HG03457 (cell line): ENCODE data around the gene OSGIN1.

Experiments used
- ATAC-seq: cut with Tn5 transposase; IDR thresholded peaks from one replicate; pipeline ENCODE4 v1.9.1; 2021; ENCODE audit warnings: moderate number of reproducible peaks; ENCODE audit not compliant: unreplicated experiment

OSGIN1 gene

DNA sequence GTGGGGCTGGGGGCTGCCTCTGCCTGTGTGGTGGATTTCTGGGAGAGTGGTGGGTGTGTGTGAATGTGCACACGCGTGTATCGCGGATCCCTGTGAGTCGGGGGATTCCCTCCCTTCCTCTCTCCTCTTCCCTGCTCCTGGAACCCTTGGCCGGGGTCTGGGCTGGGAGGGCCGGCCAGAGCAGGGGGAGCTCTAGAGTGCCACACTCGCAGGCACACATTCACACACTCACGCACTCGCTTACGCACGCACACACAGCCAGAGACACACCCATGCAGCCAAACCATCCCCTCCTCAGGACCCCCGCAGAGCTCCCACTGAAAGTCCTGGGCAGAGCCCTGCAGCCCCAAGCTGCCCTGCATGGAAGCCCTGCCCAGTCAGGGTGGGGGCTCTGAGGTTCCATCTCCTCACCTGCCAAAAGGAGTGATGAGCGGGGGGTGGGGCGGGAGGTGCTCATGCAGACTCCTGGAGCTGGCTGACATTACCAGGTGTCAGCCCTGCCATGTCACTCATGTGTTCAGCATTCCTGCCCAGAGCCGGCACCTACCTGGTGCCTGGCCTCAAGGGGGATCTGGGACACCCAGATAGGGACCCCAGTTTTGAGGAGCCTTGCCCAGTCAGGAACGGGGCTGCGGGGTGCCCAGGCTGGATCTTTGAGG lies 16.9 kb downstream of the OSGIN1 start:
- ATAC-seq: no peak

DNA sequence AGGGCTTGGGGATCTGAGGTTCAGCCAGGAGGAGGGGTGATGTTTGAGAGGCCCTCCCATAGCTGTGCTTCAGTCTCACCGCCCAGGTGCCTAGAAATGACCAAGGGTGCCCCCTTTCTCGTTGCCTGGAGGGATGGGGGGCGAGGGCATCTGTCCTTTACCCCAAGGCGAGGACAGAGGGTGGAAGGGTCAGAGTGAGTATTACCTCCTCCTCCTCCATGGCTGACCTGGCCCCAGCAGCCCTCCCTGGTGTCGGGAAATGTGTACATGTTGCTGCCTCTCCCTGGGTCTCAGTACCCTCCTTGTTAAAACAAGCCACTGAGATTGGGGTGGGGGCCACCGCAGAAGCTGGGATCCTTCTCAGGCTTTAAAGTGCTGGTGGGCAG lies 17.4 kb downstream of the OSGIN1 start:
- ATAC-seq: no peak

DNA sequence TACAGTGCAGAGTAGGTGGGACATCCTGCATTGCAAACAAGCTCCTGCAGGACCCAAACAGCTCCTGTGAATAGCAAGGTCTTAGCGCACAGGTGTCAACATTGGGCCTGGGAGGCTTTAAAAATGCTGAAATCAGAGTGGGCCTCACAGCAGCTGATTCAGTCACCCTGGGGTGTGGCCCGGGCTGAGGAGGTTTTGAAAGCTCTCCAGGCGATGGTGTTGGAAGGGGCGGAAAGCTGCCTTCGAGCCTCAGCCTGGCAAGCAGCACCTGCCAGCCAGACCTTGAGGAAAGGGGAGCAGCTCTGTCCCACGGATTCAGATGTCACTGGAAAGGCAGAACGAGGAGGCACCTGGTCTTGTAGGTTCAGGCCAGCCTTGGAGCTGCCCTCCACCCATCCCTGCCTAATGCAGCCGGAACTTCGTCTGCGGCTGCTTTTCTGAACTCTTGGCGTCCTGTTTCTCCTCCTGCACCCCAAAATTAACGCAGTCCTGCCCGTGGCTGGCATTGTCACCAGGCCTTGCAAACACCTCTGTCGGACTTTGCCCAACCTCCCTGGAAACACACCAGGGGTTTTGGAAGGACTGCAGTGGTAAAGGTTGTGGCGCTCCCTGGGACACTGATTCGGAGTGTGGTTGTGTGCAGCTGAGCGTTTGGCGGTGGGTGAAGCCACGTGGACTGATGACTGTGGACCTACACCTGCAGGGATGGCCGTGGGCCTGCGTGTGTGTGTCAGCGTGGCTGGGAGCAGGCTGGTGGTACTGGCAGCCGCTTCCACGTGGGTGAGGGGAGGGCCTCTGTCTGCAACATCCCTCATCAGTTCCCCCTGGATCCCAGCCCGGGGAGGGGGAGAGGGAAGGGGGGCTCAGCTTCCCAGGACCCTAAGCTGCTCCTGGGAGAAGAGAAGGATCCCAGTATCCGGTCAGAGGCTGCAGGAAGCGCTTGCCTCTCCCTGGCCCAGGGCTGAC lies 18.4 kb downstream of the OSGIN1 start:
- ATAC-seq: no peak

DNA sequence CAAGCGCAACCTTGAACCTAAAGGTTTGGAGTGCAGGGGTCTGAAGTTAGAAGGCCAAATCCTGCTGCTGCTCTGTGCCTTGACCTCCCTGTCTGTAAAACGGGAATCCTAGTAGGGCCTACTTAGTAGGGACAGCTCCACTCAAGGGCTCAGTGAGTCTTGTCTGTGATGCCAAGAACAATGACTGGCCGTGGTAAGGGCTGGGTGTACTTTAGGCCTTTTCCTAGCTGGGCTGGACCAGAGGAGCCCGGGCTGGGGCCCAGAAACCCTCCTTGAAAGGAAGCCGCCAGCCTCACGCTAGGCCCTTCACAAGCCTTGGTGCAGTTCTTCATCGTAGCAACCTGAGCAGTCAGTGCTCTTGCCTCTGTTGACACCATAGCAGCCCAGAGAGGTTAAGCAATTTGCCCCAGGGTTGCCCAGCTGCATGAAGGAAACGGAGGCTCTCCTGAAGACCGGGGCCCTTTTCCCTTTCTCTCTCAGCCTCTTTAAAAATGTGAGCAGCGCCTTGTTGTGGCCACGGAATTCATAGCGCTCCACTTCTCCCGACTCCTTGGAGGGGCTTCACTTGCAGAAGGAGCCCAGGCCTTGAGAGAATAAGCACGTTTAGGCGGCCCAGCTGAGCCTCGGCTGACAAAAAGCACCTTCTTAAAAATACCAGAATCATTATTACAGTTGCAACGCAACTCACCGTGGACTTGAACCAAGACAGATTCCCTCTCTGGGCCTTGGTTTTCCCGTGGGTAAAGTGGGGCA lies 19.4 kb downstream of the OSGIN1 start:
- ATAC-seq: no peak

DNA sequence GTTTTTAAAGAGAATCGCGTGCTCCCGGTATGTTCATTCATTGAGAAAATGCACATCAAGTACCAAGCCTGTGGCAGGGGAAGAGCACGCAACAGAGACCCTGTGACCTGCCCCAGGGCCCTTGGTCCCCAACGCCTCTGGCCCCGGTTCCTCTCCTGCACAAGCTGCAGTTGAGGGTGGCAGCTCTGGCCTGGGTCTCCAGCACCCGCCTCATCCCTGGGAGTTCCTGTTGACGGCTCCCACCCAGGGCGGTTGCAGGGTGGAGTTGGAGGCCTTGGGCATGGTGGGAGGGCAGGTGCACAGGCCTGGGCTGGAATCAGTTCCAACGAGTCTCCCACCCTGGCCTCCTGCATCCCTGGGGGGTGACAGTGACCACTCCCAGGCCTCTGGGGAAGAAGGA lies 20.0 kb downstream of the OSGIN1 start:
- no peak for ATAC-seq

DNA sequence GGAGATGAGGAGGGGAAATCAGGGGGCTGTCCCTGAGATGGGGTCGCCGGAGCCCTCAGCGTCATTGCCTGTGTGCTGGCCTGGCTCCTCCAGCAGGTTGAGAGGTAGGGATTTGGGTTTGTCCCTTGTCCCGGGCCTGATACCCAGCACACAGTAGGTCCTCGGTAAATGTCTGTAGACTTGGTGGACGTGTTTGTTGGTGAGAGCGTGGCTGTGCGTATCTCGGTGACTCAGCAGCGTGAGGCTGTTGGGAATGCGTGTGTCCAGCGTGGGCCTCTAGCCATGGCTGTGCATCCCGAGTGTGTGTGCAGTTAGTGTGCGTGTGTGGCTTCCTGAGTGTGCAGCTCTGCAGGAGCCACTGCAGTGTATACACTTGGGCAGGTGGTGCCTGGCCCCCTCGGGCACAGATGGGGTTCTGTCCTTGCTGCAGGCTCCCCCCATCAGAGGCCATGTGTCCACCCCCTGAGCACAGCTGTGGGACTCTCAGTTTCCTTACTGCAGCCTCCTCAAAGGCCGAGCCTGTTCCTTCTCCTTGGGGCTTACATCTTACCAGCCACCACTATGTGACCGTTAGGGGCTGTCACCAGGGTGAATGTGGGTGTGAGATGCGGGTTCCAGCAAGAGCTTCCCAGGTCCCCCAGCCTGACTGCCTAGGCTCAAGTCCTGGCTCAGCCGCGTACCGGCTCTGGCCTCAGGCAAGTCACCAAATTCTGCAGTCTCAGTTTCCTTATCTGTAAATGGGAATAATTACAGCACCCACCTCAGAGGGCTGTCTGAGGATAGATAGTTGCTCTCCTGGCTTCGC lies 20.7 kb downstream of the OSGIN1 start:
- no peak for ATAC-seq

DNA sequence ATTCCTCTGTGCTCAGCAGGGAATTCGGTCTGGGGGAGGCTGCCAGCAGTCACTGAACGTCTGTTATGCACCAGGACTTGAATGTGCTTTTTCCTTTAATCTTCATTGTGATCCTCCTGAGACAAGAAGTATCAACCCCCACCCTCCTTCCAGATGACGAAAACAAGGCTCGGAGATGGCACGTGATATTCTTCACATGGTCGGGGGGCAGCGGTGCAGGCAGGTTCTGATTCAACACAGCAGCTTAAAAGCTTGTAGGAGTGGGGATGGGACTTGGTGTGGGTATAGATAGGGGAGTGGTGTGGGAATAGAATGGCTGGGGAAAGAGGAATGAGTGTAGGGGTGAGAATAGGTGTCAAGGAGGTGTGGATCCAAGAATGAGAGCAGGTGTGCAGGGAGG lies 21.4 kb downstream of the OSGIN1 start:
- ATAC-seq: no peak

DNA sequence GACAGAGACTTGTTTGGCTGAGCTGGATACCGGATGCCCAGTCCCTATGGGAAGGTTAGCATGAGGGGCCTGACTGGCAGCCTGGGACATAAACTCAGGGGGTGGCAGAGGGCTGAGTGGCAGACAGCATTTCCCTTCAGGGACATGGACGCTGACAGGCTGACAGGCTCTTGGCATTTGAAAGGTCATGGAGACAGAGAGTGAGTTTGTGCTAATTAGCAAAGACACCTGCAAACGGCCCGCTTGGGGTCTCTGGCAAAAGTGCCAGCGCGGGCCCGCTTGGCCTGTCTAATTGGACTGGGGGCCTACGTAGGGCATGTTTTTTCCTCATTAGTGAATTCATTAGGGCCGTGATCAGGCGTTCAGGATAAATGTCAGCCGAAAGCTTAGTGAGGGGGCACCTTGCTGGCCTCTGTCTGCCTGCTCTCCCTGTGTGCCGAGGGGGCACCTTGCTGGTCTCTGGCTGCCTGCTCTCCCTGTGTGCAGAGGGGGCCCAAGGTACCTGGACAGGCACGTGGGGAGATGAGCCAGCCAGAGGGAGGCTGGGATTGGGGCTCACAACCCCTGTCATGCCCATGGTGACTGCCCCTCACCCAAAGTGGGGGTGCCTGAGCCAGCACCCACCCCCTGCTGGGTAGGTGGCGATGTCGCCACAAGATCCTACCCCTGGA lies 22.7 kb downstream of the OSGIN1 start:
- ATAC-seq: no peak

DNA sequence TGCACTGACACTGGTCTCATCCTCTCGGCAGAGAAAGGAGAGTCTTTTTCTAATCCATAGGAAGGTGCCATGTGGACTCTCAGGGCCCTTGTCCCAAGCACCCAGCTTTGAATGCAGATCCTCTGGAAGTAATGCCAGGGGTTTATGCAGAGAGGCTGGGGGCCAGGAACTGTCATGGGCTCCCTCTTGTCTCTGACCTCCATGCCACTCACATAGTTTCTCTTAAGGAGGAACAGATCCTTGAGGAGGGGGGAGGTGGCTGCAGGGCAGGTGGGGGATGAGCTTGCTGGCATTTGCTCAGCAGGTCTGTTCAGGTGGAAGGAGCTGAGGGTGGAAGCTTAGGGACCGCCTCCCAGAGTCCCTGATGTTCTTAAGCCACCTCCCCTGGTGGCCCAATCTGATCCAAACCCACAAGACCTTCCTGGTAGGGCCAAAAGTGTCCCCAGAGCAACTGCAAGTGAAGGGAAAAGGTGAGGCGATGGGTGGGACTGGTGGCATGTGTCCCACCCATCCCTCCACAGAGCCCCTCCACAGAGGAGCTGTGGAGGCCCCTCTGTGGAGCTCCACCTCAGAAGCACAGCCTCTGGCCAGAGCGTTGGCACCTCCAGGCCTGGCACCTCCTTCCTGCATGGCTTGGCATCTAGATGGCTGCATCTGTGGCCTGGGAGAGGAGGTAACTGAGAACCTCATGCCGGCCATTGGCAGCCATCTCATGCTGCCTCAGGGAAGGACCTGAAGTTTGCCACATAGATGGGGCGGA lies 24.2 kb downstream of the OSGIN1 start:
- ATAC-seq: no peak

DNA sequence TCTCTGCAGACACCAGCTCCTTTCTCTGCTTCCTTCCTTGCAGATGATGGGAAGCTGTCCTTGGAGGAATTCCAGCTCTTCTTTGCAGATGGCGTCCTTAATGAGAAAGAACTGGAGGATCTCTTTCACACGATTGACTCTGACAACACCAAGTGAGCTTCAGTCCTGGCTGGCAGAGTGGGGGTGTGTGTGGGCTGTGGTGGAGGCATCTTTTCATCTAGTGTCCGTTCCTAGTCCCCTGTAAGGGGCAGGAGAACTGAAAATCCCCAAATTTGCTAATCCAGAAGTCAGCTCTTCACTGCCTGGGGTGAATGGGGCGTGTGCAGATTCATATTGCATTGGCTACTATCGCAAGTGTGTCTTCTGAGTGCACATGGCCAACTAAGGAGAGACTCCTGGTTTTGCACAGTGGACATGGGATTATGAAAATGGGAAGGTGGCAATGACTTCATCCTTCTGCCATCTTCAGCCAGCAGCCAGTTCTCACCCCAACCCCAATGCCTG lies 25.4 kb downstream of the OSGIN1 start:
- ATAC-seq: no peak

DNA sequence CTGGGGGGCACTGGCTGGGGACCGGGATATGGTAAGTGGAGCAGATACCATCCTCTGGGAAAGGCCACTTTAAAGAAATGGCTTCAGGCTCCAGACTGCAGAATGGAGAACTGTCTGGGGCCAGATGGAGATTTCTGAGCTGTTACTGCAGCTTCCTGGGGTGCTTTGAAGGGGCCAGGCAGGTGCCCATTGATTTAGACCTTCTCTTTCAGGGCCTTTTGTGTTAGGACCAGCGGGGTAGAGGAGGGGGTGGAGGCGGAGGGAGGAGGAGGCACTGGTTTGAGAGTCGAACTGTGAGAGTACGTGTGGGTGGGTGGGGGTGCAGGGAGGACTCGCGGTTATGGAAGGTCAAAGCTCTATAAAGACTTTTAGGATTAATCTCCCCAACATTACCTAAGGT lies 26.4 kb downstream of the OSGIN1 start:
- ATAC-seq: no peak

DNA sequence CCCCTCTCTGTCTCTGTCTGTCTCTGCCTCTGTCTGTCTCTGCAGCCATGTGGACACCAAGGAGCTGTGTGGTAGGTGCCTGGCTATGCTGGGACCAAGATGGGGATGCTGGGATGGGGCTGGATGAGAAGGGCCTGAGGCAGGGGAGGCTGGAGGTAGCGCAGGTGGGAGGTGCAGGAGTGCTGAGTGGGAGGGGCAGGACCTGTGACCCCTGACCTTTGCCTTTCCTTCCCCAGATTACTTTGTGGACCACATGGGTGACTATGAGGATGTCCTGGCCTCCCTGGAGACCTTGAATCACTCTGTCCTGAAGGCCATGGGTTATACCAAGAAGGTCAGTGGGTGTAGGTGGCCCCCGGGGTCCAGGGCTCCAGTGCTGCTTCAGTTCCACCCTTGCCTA lies 27.8 kb downstream of the OSGIN1 start:
- ATAC-seq: no peak

DNA sequence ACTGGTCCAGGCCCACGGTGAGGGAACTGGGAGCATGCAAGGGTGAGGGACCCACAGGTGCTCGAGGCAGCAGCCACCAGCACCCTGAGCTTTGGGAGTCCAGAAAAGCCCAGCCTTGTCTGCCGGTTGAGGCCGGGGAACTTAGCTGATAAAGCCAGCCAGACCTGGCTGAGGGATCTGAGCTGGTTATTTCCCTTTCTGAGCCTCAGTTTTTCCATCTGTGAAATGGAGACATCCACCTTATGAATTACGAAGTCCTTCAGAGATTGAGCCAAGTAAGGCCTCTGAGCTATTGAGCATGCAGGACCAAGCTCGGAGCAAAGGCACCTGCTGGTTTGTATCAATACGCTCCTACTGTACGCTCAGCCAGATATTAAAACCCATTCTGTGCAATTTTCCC lies 28.8 kb downstream of the OSGIN1 start:
- ATAC-seq: no peak

DNA sequence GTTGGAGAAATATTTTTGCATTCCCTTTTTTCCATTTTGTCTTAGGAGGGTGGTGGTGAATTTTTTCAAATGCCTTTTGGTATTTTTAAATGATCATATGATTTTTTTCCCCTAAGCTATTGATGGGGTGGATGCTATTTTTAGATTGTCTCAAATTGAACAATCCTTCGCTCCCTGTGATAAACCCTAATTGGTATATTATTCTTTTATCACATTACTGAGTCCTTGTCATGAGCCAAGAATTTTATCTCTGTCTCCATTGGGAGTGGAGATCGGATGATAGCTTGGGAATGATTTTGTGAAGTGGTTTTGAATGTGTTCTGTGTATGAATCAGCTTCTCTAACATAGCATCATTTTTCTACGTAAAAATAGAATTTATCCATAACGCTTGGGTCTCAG lies 30.5 kb downstream of the OSGIN1 start:
- no peak for ATAC-seq

DNA sequence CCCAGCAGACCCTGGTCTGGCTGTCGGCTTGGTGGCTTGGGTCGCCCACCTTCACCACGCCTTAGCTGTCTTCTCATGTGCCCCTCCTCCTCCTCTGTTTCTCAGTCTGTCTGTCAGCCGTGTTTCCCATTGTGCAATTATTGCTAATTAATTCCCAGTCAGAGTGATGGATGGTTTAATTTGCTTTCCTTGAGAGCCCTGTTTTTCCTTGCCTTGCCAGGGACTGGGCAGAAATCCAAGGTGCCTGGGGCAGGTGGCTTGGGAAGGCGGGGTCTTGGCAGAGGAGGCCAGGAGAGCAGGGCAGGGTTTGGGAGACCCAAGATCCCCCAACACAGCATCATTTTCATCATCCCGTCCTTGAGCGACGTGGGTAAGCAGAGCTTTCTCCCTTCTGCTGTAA lies 36.3 kb downstream of the OSGIN1 start:
- ATAC-seq: no peak

DNA sequence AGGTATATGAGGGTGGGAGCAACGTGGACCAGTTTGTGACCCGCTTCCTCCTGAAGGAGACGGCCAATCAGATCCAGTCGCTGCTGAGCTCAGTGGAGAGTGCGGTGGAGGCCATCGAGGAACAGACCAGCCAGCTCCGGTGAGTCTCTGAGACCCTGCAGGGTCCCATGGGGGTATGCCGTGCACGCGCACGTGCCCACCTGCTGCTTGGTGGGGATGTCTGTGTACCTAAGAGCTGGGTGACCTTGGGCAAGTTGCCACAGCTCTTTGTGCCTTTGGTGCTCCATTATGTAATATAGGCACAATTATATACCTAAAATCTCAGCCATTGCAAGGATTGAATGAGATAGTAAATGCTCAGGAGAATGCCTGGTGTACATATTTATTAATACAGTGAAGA lies 37.5 kb downstream of the OSGIN1 start:
- no peak for ATAC-seq

DNA sequence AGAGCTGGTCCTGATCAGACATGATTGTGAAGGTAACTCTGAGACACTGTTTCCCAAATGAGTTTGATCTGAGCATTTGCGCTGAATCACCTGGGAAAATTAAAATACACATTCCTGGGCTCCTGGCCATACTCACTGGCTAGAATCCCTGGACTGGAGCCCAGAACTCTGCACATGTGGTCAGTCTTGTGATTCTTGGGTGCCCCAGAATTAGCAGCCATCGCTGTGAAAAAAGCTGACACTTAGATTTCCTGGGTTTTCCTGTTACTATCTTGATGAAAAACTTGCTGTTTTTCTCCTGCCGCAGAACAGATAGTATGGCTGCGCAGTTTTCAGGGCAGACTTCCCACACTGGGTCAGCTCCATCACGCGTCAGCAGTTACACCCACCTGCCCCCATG lies 39.6 kb downstream of the OSGIN1 start:
- no peak for ATAC-seq

DNA sequence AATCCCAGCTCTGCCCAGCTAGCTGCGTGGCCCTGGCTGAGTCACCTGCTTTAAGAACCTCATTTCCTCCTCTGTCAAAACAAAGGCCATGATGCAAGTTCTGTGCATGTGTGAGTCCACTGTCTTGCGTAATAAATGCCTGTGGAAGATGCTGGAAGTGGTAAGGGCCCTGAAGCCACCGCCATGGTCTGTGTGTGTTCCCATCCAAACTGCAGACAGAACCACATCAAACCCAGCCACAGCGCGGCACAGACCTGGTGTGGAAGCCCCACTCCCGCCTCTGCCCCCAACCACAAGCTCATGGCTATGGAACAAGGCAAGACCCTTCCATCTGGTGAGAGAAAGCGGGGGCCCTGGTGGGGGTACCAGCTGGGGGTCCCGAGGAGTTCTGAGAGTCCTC lies 41.0 kb downstream of the OSGIN1 start:
- ATAC-seq: no peak

DNA sequence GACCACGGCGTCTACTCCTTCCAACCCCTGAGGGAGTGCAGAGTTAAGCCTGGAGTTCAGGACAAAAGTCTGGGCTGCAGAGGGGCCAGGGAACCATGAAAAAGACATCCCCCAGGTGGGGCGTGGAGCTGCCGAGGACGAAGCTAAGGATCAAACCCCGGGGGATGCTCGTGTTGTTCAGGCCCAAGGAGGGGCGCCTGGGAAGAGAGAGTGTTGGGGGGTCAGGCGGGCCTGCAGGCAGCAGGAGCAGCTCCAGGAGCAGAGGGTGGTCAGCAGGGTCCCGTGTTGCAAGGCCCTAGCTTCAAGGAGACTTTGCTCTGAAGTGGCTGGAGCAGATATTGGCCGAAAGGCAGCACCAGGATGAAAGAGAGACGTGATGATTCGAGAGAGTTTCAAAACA lies 41.7 kb downstream of the OSGIN1 start:
- ATAC-seq: no peak
